GM06990 (cell line): ENCODE data around the gene GARIN5B.

ENCODE experiments used
- DNase-seq: peaks from one replicate; pipeline ENCODE4 v3.0.0-alpha.2; 2011; ENCODE audit not compliant: insufficient read length; ENCODE audit errors: extremely low read depth
- H3K27me3 ChIP-seq: replicated peaks from 2 replicates; pipeline ENCODE4 v1.6.0; 2011; ENCODE audit warnings: low read length; ENCODE audit not compliant: control insufficient read depth, insufficient read depth
- H3K36me3 ChIP-seq: 2 replicates; pipeline ENCODE4 v1.5.1; 2011; ENCODE audit warnings: low read length; ENCODE audit not compliant: control insufficient read depth, insufficient read depth
- H3K4me3 ChIP-seq: replicated peaks from 2 replicates; pipeline ENCODE4 v1.5.1; 2011; ENCODE audit warnings: low read depth, mild to moderate bottlenecking, control low read depth, low read length
- TF ChIP-seq, protein P1 (sequence below): IDR thresholded peaks from 2 replicates; pipeline ENCODE4 v1.5.1; 2011; ENCODE audit warnings: low read length, control low read depth, mild to moderate bottlenecking, inconsistent platforms; ENCODE audit not compliant: insufficient read depth, poor library complexity, severe bottlenecking

GARIN5B gene

DNA sequence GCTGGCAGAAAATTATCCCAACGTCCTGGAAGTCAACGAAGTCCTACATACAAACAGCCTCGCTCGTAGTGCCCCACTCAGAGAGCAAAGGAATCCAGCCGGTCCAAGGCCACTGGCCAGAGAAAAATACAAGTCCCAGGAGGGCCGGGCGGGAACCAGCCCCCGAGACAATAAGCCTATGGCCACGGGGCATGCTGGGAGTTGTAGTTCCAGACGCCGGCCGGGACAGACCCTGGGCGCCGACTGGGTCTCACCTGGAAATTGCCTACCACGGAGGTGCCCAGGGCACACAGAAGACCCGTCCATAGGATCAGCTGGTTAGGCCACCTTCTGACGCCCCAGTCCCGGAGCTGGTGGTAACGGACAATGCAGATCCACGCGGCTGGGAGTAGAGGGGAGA is 43.3 kb downstream of the GARIN5B start:
- DNase-seq, result no peak
- no peak overlapping the region for H3K4me3 ChIP-seq
- no peaks in the 10 kb centered on the region for H3K36me3 ChIP-seq
- H3K27me3 ChIP-seq, result no peaks in the 10 kb centered on the region
- TF ChIP-seq, protein P1, sequence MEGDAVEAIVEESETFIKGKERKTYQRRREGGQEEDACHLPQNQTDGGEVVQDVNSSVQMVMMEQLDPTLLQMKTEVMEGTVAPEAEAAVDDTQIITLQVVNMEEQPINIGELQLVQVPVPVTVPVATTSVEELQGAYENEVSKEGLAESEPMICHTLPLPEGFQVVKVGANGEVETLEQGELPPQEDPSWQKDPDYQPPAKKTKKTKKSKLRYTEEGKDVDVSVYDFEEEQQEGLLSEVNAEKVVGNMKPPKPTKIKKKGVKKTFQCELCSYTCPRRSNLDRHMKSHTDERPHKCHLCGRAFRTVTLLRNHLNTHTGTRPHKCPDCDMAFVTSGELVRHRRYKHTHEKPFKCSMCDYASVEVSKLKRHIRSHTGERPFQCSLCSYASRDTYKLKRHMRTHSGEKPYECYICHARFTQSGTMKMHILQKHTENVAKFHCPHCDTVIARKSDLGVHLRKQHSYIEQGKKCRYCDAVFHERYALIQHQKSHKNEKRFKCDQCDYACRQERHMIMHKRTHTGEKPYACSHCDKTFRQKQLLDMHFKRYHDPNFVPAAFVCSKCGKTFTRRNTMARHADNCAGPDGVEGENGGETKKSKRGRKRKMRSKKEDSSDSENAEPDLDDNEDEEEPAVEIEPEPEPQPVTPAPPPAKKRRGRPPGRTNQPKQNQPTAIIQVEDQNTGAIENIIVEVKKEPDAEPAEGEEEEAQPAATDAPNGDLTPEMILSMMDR, result no peak

DNA sequence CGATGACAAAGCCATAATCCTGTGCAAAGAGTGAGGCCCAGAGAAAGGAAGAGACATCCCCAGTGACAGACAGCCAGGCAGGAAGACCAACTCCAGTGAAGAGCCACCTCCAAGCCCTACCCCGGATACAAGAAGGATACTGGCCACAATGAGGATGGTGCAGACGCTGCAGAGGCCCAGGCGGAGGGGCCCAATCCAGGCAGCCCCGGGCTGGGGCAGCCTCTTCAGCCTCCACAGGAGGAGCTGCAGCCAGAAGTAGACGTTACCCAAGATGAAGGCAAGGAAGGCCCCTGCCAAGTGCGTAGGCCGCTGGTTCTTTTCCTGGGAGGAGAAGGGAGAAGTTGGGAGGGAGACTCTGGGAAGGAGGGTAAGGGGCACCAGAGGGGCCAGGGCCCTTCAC is 46.4 kb downstream of the GARIN5B start:
- Histone ChIP-seq H3K4me3 (no peak overlapping the region), H3K36me3 (no peaks in the 10 kb centered on the region), H3K27me3 (no peaks in the 10 kb centered on the region)
- no peak for DNase-seq
- TF ChIP-seq, protein P1, result no peak

DNA sequence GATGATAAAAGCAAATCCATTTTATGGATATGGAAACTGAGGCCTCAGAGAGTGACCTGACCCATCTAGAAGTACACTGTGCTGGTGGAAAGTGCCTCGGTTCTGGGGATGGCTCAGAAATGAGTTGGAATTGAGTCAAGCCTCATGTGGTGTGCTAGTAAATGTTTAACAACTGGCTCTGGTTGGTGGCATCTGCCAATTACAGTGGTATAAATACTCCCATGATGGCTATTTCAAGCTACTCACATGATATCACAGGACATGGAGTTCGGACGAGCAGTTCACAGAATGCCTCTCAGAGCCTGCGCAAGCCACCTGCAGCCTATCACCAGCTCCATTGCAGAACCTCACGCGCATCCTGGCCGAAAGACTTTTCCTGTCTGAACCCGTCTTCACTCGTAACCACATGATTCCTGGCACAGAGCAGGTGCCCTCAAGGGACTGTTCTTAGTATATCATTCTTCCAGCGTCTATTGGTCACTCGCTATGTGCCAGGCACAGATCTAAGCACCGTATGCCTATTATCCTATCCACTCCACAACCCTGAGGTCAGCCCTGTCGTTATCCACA is 47.0 kb downstream of the GARIN5B start:
- DNase-seq, result no peak
- Histone ChIP-seq H3K27me3 (no peaks in the 10 kb centered on the region), H3K4me3 (no peak overlapping the region), H3K36me3 (no peaks in the 10 kb centered on the region)
- TF ChIP-seq, protein P1, result no peak

DNA sequence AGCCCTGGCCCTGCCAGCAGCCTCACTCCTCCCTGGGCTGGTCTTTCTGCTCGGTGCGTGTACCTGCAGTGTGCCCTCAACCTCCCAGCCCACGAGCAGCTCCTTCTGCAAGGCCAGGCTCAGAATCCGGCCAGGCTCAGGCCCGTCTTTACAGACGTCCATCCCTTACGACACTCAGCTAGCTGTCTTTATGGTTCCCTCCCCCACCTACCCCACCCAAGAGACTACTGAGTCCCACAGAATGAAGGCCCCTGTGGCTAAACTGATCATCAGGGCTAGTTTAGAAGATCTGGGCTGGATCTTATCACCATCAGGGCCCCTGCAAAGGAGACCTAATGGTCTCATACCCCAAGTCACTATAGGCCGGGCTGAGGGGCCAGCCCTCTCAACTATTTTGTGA is 48.7 kb downstream of the GARIN5B start:
- DNase-seq, result no peak
- TF ChIP-seq, protein P1, result no peak
- H3K27me3 ChIP-seq, result no peaks in the 10 kb centered on the region
- H3K36me3 ChIP-seq, result no peaks in the 10 kb centered on the region
- no peak overlapping the region for H3K4me3 ChIP-seq

DNA sequence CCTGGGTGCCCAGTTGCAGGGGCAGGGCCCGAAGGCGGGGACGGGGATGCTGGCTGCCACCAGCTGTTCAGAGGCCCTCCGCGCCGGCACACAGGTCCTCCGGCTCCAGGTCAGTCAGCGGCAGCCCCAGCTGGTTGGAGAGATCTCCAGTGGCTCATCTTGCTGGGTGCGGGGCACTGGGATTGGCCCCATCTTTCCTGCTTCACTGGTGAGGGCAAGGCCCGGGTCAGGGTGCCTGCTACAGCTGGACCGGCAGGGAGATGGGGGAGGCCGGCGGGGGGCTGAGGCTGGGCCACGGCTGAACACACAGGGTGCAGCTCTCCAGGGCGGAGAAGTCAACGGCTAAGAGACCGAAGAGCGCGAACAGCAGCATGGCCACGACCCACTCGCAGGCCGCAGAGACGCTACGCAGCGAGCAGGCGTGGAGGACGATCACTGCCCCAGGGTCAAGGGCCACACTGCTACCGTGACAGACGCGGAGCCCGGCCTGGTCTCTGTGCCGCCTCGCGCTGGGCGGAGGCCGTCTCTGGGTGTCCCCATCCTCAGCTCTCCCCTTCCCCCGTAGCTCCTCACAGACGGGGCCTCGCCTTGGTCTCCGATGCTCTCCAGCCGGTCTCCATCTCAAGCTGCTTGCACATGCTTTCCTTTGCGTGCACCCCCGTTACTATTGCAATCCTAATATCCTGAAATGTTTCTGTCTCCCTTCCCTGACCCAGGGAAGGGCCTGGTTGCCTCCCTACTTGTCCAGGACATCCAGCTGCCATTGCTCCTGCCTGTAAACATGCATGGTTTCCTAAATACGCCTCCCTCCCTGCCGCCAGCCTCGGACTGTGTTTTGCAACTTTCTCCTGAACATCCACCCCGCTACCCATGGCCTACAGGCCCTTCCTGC is 50.2 kb downstream of the GARIN5B start:
- Histone ChIP-seq H3K36me3 (no peaks in the 10 kb centered on the region), H3K27me3 (no peaks in the 10 kb centered on the region), H3K4me3 (no peak overlapping the region)
- TF ChIP-seq, protein P1, result no peak
- no peak for DNase-seq
